Temporal lobe (tissue), 1 donor: ENCODE data around the gene SPATA22. TPM values are rescaled to one million over a fixed set of nuclear protein-coding genes. Genes with fewer than 3 reads are reported as not detected.

Source experiments
- total RNA-seq: library from RNA; depleted of rRNA; stranded (reverse); fragments of >200 nt; gene quantifications from one replicate; pipeline ENCODE4 v1.2.3, GENCODE V29; 2014

The SPATA22 gene
- total RNA-seq, 1 donor from 2014 or later: 0.98 TPM

Other genes starting within 250 kb of the SPATA22 start
- 0.49 TPM for gene OR3A1, start 173.5 kb downstream of the SPATA22 start, total RNA-seq
- 0.49 TPM for gene OR3A2, start 85.5 kb downstream of the SPATA22 start, total RNA-seq
- under 0.01 TPM for gene OR1E1, start 73.4 kb downstream of the SPATA22 start, total RNA-seq
- gene OR3A3, start 60.4 kb downstream of the SPATA22 start, total RNA-seq: not detected
- not detected for gene OR1E2, start 38.0 kb downstream of the SPATA22 start, total RNA-seq
- 1.7 TPM for gene ASPA, start 4.2 kb upstream of the SPATA22 start, total RNA-seq
- 0.74 TPM for gene TRPV3, start 86.0 kb upstream of the SPATA22 start, total RNA-seq
- 5.2 TPM for gene TRPV1, start 137.6 kb upstream of the SPATA22 start, total RNA-seq
- gene SHPK, start 164.4 kb upstream of the SPATA22 start, total RNA-seq: 6.6 TPM
- gene CTNS, start 164.9 kb upstream of the SPATA22 start, total RNA-seq: 12.8 TPM
- gene TAX1BP3, start 196.8 kb upstream of the SPATA22 start, total RNA-seq: 18.2 TPM
- gene EMC6, start 197.0 kb upstream of the SPATA22 start, total RNA-seq: 8.4 TPM
- 7.9 TPM for gene P2RX5, start 224.3 kb upstream of the SPATA22 start, total RNA-seq